Measurements from ENCODE around the gene SH2D6. TPM values are rescaled to one million over a fixed set of nuclear protein-coding genes. Genes with fewer than 3 reads are reported as not detected.
"Not testable (repeated sequence)": the region's sequence is repeated elsewhere in the genome, so short reads cannot be mapped to it uniquely, and the experiment has no call there.

The SH2D6 gene
- total RNA-seq, 2 experiments from 2014 or later, result 0.77 to 0.96 TPM

- POLR2A ChIA-PET, result interaction anchor here (1.3 kb wide), 1 partner anchor 169 kb away, joined by 3 read pairs; no protein-coding TSS in a partner anchor
- H3K9me3 Mint-ChIP-seq, result peaks cover 5% of the 10 kb centered on the region
- intact Hi-C loops (cut with micrococcal nuclease), result no loop called here
- H3K4me1 Mint-ChIP-seq (ENCODE audit: low read depth), result no peaks in the 10 kb centered on the region
- H3K4me3 Mint-ChIP-seq, result no peak overlapping the region
- CTCF ChIA-PET, result interaction anchor here (1.2 kb wide), 1 partner anchor 261 kb away, joined by 3 read pairs; no protein-coding TSS in a partner anchor
- H3K36me3 Mint-ChIP-seq (ENCODE audit: low read depth), result peaks cover 36% of the 10 kb centered on the region
- H3K27me3 Mint-ChIP-seq, result no peaks in the 10 kb centered on the region
- ATAC-seq (no peak), DNase-seq (no peak)
- no peak overlapping the region for H3K27ac Mint-ChIP-seq
- TF ChIP-seq, protein P1, sequence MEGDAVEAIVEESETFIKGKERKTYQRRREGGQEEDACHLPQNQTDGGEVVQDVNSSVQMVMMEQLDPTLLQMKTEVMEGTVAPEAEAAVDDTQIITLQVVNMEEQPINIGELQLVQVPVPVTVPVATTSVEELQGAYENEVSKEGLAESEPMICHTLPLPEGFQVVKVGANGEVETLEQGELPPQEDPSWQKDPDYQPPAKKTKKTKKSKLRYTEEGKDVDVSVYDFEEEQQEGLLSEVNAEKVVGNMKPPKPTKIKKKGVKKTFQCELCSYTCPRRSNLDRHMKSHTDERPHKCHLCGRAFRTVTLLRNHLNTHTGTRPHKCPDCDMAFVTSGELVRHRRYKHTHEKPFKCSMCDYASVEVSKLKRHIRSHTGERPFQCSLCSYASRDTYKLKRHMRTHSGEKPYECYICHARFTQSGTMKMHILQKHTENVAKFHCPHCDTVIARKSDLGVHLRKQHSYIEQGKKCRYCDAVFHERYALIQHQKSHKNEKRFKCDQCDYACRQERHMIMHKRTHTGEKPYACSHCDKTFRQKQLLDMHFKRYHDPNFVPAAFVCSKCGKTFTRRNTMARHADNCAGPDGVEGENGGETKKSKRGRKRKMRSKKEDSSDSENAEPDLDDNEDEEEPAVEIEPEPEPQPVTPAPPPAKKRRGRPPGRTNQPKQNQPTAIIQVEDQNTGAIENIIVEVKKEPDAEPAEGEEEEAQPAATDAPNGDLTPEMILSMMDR (IDR thresholded peaks at IDR 0.05), result no peak
Observed at GRCh38 chr2:85376291-85377065, 42.0 kb upstream of the SH2D6 start.

- ATAC-seq (no peak), DNase-seq (no peak)
- peaks cover 38% of the 10 kb centered on the region for H3K36me3 Mint-ChIP-seq (ENCODE audit: low read depth)
- no peaks in the 10 kb centered on the region for H3K27me3 Mint-ChIP-seq
- CTCF ChIA-PET, result interaction anchor here (1.2 kb wide), 1 partner anchor 260 kb away, joined by 3 read pairs; no protein-coding TSS in a partner anchor
- H3K4me1 Mint-ChIP-seq (ENCODE audit: low read depth), result no peaks in the 10 kb centered on the region
- no peak overlapping the region for H3K4me3 Mint-ChIP-seq
- H3K9me3 Mint-ChIP-seq, result peaks cover 5% of the 10 kb centered on the region
- TF ChIP-seq, protein P1 (IDR thresholded peaks at IDR 0.05), result no peak
- H3K27ac Mint-ChIP-seq, result no peak overlapping the region
- intact Hi-C loops (cut with micrococcal nuclease), result no loop called here
- POLR2A ChIA-PET, result interaction anchor here (1.3 kb wide), 1 partner anchor 169 kb away, joined by 3 read pairs; no protein-coding TSS in a partner anchor
Observed at GRCh38 chr2:85377083-85377482, 41.4 kb upstream of the SH2D6 start.

DNA sequence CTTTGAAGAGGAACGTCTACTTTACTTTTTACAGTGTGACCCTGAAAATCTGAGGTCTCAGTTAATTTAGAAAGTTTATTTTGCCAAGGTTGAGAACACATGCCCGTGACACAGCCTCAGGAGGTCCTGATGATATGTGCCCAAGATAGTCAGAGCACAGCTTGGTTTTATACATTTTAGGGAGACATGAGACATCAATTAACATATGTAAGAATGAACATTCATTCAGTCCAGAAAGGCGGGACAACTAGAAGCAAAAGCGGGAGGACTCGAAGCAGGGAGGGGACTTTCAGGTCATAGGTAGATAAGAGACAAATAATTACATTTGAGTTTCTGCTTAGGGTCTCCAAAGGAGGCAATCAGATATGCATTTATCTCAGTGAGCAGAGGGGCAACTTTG, 40.3 kb upstream of the SH2D6 start:
- H3K9me3 Mint-ChIP-seq, result peaks cover 5% of the 10 kb centered on the region
- H3K27ac Mint-ChIP-seq, result no peak overlapping the region
- peaks cover 37% of the 10 kb centered on the region for H3K36me3 Mint-ChIP-seq (ENCODE audit: low read depth)
- ATAC-seq (no peak), DNase-seq (no peak)
- H3K27me3 Mint-ChIP-seq, result no peaks in the 10 kb centered on the region
- H3K4me3 Mint-ChIP-seq, result no peak overlapping the region
- intact Hi-C loops (cut with micrococcal nuclease), result no loop called here
- ChIA-PET POLR2A (no interaction called here), CTCF (no interaction called here)
- TF ChIP-seq, protein P1 (IDR thresholded peaks at IDR 0.05), result no peak
- no peaks in the 10 kb centered on the region for H3K4me1 Mint-ChIP-seq (ENCODE audit: low read depth)

GRCh38 chr2:85380048-85380447, 38.5 kb upstream of the SH2D6 start:
- no peaks in the 10 kb centered on the region for H3K4me1 Mint-ChIP-seq (ENCODE audit: low read depth)
- H3K27ac Mint-ChIP-seq, result no peak overlapping the region
- H3K27me3 Mint-ChIP-seq, result no peaks in the 10 kb centered on the region
- H3K4me3 Mint-ChIP-seq, result no peak overlapping the region
- H3K9me3 Mint-ChIP-seq, result peaks cover 5% of the 10 kb centered on the region
- TF ChIP-seq, protein P1 (IDR thresholded peaks at IDR 0.05), result no peak
- DNase-seq, result no peak
- POLR2A ChIA-PET, result no interaction called here
- H3K36me3 Mint-ChIP-seq (ENCODE audit: low read depth), result peaks cover 33% of the 10 kb centered on the region
- no peak for ATAC-seq
- CTCF ChIA-PET, result no interaction called here
- intact Hi-C loops (cut with micrococcal nuclease), result no loop called here

DNA sequence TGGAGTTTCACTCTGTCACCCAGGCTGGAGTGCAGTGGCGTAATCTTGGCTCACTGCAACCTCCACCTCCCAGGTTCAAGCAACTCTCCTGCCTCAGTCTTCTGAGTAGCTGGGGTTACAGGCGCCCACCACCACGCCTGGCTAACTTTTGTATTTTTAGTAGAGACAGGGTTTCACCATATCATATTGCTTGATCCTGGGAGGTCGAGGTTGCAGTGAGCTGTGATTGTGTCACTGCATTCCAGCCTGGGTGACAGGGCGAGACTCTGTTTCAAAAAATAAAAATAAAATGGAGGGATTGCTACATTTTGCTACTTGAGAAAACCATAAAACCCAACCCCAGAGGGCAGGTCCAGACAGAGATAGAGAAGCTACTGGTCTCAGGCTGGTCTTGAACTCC, 35.4 kb upstream of the SH2D6 start:
- not testable (repeated sequence) for H3K4me3 Mint-ChIP-seq
- POLR2A ChIA-PET, result interaction anchor here (1.1 kb wide), 1 partner anchor 24 kb away, joined by 3 read pairs; no protein-coding TSS in a partner anchor

More for the DNA sequence above, 35.4 kb upstream of the SH2D6 start:
- peaks cover 25% of the 10 kb centered on the region for H3K36me3 Mint-ChIP-seq (ENCODE audit: low read depth)
- H3K27me3 Mint-ChIP-seq; ATAC-seq; H3K27ac Mint-ChIP-seq; DNase-seq; intact Hi-C loops (cut with micrococcal nuclease); H3K9me3 Mint-ChIP-seq; H3K4me1 Mint-ChIP-seq (ENCODE audit: low read depth): not testable (repeated sequence)
- CTCF ChIA-PET, result interaction anchor here (0.7 to 1.1 kb wide), 2 partner anchors 9 to 29 kb away, joined by 3 read pairs; partner anchors contain the start of genes ELMOD3 and RETSAT
